H1 (cell line): ENCODE results near the gene ZNF513. TPM values are rescaled to one million over a fixed set of nuclear protein-coding genes. Genes with fewer than 3 reads are reported as not detected.
A peak's percentile ranks its signal among the peaks of the same experiment; 100 is the strongest.

Experiments
- CHD1 ChIP-seq: IDR thresholded peaks from 2 replicates; pipeline ENCODE4 v1.6.1; 2012; ENCODE audit warnings: low read depth, low read length, improper control_type of control experiment
- CREB1 ChIP-seq: IDR thresholded peaks from 2 replicates; pipeline ENCODE4 v1.6.1; 2012; ENCODE audit warnings: inconsistent platforms
- HDAC6 ChIP-seq: IDR thresholded peaks from one replicate; pipeline ENCODE4 v1.7.1; 2012; ENCODE audit warnings: low read depth, mild to moderate bottlenecking, inconsistent platforms, low read length, moderate library complexity
- JUN ChIP-seq: IDR thresholded peaks from 2 replicates; pipeline ENCODE4 v1.6.1; 2011; ENCODE audit warnings: low read depth, mild to moderate bottlenecking, improper control_type of control experiment, low read length
- POLR2AphosphoS5 ChIP-seq: IDR thresholded peaks from 2 replicates; pipeline ENCODE4 v1.6.1; 2011; ENCODE audit warnings: low read depth, low read length
- RNF2 ChIP-seq: fragments of 200-900, 300-1000 bp; sonication (generic); IDR thresholded peaks from 2 replicates; pipeline ENCODE4 v1.7.1; 2016; ENCODE audit warnings: borderline replicate concordance, low read depth, mild to moderate bottlenecking, antibody characterized with exemption, low read length; ENCODE audit not compliant: poor library complexity, severe bottlenecking; ENCODE audit errors: missing control alignments
- SIRT6 ChIP-seq: IDR thresholded peaks from one replicate; pipeline ENCODE4 v1.7.1; 2012; ENCODE audit warnings: low read length, inconsistent platforms
- SRF ChIP-seq: IDR thresholded peaks from 2 replicates; pipeline ENCODE4 v1.6.1; 2011; ENCODE audit warnings: mild to moderate bottlenecking, low read depth, low read length, moderate library complexity
- TBP ChIP-seq: IDR thresholded peaks from 2 replicates; pipeline ENCODE4 v1.6.1; 2011; ENCODE audit warnings: low read depth, low read length, improper control_type of control experiment
- TEAD4 ChIP-seq: IDR thresholded peaks from 2 replicates; pipeline ENCODE4 v1.6.1; 2012; ENCODE audit warnings: low read depth, low read length, inconsistent platforms, mixed read lengths
- polyA plus RNA-seq, 7 experiments: library from polyadenylated mRNA; depleted of rRNA in 3 of 7; stranded (reverse) in 5 of 7; unstranded in 2 of 7; fragments of >200 nt in 5 of 7; fragments of 200-250 nt in 2 of 7; gene quantifications; 1 replicate in 5 of 7; 2 replicates in 1 of 7; 4 replicates in 1 of 7; pipeline versions ENCODE4 v1.2.1 to v1.2.3, GENCODE V29; 2011 to 2013; ENCODE audit warnings: missing spikeins in 2 of 7, mixed read lengths in 2 of 7
- total RNA-seq: library from RNA; stranded (reverse); fragmentation: NEBNext Ultra II Directional; extraction: Animal tissue kit (Norgen Biotek cat#: 25700); gene quantifications from 2 replicates; pipeline ENCODE4 v1.2.1, GENCODE V29; 2021

The ZNF513 gene
- total and polyA plus RNA-seq, 2 of the 8 experiments (the other 6 are each of a cell fraction or from before 2014, with no cell fraction given), result 17.3 to 29.5 TPM

- no peak for TF ChIP-seq RNF2
- no peak for TF ChIP-seq CHD1
- TF ChIP-seq CREB1, result no peak
- TF ChIP-seq HDAC6, result no peak
- TF ChIP-seq TBP, result no peak
- no peak for TF ChIP-seq SIRT6
- TF ChIP-seq JUN, result no peak
- no peak for TF ChIP-seq SRF
- TF ChIP-seq TEAD4, result 0 out of 2 replicates have a peak, but pooled peaks have one; percentile 1
- no peak for TF ChIP-seq POLR2AphosphoS5
Measured at GRCh38 chr2:27369471-27370025, 11.0 kb downstream of the ZNF513 start (continued).
